Activated CD4-positive, alpha-beta memory T cell treated with anti-CD3 and anti-CD28 coated beads for 36 hours (primary cell): ENCODE results near the gene PLEKHB1. TPM values are rescaled to one million over a fixed set of nuclear protein-coding genes. Genes with fewer than 3 reads are reported as not detected.
A peak's percentile ranks its signal among the peaks of the same experiment; 100 is the strongest.

ENCODE experiments used
- CTCF ChIA-PET: fragments of 350-600 bp; sonication (Branson Sonifier 250); formaldehyde crosslinking; loops from one replicate; lab custom pipeline; 2021; ENCODE audit warnings: antibody characterized with exemption, inconsistent platforms; lab: Charles Lee
- POLR2A ChIA-PET: fragments of 350-600 bp; sonication (Branson Sonifier 250); formaldehyde crosslinking; loops from one replicate; lab custom pipeline; 2021; ENCODE audit warnings: antibody characterized with exemption; lab: Charles Lee
- DNase-seq: peaks from one replicate; pipeline ENCODE4 v3.0.0-alpha.2; 2020
- H3K27ac Mint-ChIP-seq: one replicate; pipeline ENCODE4 v1.8.0; 2021; ENCODE audit warnings: mixed read lengths
- H3K27me3 Mint-ChIP-seq: one replicate; pipeline ENCODE4 v1.8.0; 2021; ENCODE audit warnings: mixed read lengths
- H3K36me3 Mint-ChIP-seq: one replicate; pipeline ENCODE4 v1.8.0; 2021; ENCODE audit warnings: mixed read lengths
- H3K4me1 Mint-ChIP-seq: one replicate; pipeline ENCODE4 v1.8.0; 2021; ENCODE audit warnings: low read depth, mixed read lengths
- H3K4me3 Mint-ChIP-seq: one replicate; pipeline ENCODE4 v1.8.0; 2021; ENCODE audit warnings: mild to moderate bottlenecking, mixed read lengths
- H3K9me3 Mint-ChIP-seq: one replicate; pipeline ENCODE4 v1.8.0; 2021; ENCODE audit warnings: mixed read lengths
- intact Hi-C: fragments of 100-400 bp; cut with micrococcal nuclease; formaldehyde crosslinking; loops from one replicate; pipeline ENCODE4 v1.15.1; 2023
- total RNA-seq, 2 experiments: library from RNA; stranded (reverse); gene quantifications; one replicate each; pipeline ENCODE4 v1.2.3, GENCODE V29; 2021

The PLEKHB1 gene, protein sequence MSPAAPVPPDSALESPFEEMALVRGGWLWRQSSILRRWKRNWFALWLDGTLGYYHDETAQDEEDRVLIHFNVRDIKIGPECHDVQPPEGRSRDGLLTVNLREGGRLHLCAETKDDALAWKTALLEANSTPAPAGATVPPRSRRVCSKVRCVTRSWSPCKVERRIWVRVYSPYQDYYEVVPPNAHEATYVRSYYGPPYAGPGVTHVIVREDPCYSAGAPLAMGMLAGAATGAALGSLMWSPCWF
- total RNA-seq: 10 to 100 TPM; 13.2 to 16.0 TPM

DNA sequence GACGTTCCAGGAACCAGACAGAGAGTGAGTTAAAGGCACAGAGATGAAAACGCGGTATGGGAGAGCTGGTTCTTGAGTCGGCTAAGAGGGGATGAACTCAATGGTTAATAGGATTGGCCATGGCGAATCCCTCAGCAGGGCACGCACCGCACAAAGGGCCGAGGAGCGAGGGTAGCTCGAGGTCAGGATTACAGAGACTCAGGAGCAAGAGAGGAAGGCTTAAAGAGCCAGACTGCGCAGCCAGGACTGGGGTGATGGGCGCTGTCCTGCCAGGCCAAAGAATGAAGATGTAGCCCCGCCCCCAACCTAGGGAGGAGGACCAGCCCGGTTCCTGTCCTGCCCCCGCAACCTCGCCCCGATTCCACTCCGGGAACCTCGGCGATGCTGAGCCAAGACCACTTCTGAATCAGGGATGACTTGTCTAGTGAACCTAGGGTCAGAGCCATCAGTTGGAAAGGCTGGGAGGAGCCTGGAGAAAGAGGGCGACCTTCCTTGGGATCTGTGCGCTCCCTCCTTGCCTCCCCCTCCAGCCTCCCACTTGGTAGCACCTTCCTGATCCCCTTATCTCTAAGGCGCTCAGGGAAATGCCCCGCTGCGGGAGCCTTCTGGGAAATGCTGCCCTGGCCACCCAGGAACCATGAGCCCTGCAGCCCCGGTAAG lies at the start of gene PLEKHB1:
Gene PLEKHB1 (plus strand): TSS at position 610 of the 660 bp plus-strand sequence. CDS start 28 bp downstream, at position 638.
- no peaks in the 10 kb centered on the region for H3K9me3 Mint-ChIP-seq
- peaks cover 7% of the 10 kb centered on the region for H3K4me1 Mint-ChIP-seq
- H3K27me3 Mint-ChIP-seq: no peaks in the 10 kb centered on the region
- no peaks in the 10 kb centered on the region for H3K36me3 Mint-ChIP-seq
- H3K27ac Mint-ChIP-seq: no peak within 1 kb of the TSS
- intact Hi-C loops: no loop called here
- peak within 1 kb of the TSS; percentile 79 for H3K4me3 Mint-ChIP-seq
- no peak for DNase-seq
- ChIA-PET POLR2A (interaction anchor here (1.1 kb wide), 1 partner anchor 142 kb away, joined by 3 read pairs; no protein-coding TSS in a partner anchor), CTCF (interaction anchor here (2.4 to 5.1 kb wide), 2 partner anchors 14 to 20 kb away, joined by 14 to 28 read pairs; no protein-coding TSS in a partner anchor)

DNA sequence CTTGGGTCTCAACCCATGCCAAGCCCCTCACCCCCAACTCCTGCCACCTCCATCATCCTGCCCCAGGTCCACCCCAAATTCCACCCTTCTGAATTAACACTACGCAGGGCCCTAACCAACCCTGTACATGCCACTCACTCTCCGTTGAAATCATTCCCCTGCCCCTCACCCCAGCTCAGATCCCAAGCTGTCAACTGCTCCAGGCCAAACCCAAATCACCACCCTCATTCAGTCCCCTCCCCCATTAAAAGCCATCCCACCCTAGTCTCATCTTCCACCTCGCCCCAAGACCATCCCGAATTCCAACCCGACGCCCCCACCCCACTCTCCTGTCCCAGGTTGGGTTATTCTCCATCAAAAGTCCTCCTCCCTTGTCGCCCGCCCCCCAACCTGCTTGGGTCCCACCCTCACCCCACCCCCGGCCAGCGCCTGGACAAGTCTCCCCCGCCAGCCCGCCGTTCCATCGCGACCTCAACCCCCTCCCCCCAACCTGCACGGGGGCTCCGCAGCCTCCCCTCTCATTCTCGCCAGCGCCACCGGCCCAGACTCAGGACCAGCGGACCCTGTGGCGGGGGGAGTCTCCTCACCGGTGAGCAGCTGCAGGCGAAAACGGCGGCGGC lies 48.9 kb upstream of the PLEKHB1 start:
- H3K36me3 Mint-ChIP-seq: no peaks in the 10 kb centered on the region
- H3K27me3 Mint-ChIP-seq: no peaks in the 10 kb centered on the region
- peaks cover 29% of the 10 kb centered on the region for H3K4me1 Mint-ChIP-seq
- H3K9me3 Mint-ChIP-seq: no peaks in the 10 kb centered on the region
- POLR2A ChIA-PET: interaction anchor here (0.6 to 0.7 kb wide), 3 partner anchors 12 to 232 kb away, joined by 3 to 5 read pairs (median 3); no protein-coding TSS in a partner anchor
- H3K4me3 Mint-ChIP-seq: peak overlapping the region; percentile 86
- peak overlapping the region; percentile 84 for H3K27ac Mint-ChIP-seq
- intact Hi-C loops: no loop called here
- CTCF ChIA-PET: interaction anchor here (0.9 kb wide), 1 partner anchor 11 kb away, joined by 3 read pairs; no protein-coding TSS in a partner anchor
- DNase-seq: no peak

DNA sequence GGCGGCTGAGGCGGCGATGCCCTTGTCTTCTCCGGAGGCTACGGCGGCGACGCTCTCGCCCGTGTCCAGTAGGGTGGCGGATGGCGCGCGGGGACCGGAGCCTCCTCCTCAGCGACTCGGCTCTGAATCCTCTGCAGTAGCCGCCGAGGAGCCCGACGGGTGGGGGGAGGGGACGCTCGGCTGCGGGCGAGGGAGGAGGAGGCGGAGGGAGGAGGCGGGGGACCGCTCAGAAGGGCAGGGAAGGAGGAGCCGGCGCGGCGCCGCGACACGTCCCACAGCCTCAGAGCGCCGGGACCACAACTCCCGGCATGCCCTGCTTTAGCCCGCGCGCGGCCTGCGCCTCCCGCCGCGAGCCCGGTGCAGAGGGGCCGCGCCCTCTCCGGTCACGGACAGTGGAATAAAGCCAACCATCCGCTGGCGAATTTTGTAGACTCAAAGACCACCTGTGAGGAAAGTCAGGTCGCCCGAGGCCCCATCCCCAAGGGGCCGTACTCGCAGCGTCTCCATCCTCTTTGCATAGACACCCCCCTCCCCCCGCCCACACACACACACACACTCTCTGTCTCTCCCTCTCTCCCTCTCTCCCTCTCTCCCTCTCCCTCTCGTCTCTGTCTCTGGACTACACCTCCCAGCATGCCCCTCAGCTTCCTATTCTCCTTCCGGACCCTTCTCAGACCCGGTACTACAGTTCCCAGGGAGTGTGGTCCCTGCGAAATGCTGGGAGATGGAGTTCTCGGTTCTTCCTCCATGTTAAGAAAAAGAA lies 48.2 kb upstream of the PLEKHB1 start, which contains the start of gene FAM168A:
Gene FAM168A (minus strand): TSS at position 157 of the 763 bp plus-strand sequence. CDS start 129,638 bp downstream, outside the sequence.
- Mint-ChIP-seq H3K27me3 (no peaks in the 10 kb centered on the region), H3K9me3 (no peaks in the 10 kb centered on the region), H3K4me3 (peak within 1 kb of the TSS; percentile 86), H3K36me3 (no peaks in the 10 kb centered on the region), H3K27ac (peak within 1 kb of the TSS; percentile 84), H3K4me1 (peaks cover 29% of the 10 kb centered on the region)
- intact Hi-C loops: loop anchor here (1.0 to 2.0 kb wide), 4 partner anchors 19 to 800 kb away; partner anchors contain the start of genes C2CD3, PGM2L1 and PPME1
- ChIA-PET POLR2A (interaction anchor here (0.6 to 0.7 kb wide), 5 partner anchors 13 to 233 kb away, joined by 3 to 5 read pairs (median 3); no protein-coding TSS in a partner anchor), CTCF (interaction anchor here (0.9 to 1.5 kb wide), 4 partner anchors 10 to 247 kb away, joined by 3 to 6 read pairs (median 4); no protein-coding TSS in a partner anchor)
- DNase-seq: peak; percentile 95

DNA sequence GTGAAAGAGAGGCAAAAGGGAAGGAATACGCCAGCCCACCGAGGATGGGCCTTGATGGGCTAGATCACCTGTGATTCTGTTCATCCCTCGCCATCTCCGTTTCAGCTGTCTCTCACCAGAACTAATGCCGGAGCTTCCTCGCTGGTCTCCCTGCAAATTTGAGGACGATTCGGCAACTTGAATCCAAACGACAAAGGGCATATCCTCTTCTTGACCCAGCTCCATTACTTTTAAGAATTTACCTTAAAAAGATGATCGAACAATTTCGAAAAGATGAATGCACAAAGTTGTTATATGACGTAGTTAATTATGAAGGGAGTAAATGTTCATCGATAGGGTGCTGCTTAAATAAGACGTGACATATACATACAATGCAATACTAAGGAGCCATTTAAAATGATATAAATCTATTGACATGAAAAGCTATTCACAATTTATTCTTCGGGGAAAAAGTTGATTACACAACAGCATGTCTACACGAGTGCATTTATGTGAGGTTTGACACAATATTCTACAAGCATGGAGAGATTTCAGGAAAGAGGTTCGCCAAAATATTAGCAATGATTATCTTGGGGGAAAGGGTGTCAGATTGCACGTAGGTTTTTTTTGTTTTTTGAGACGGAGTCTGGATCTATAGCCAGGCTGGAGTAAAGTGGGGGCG lies 47.5 kb upstream of the PLEKHB1 start:
- Mint-ChIP-seq H3K27ac (peak overlapping the region; percentile 84), H3K4me3 (peak overlapping the region; percentile 86), H3K9me3 (no peaks in the 10 kb centered on the region), H3K27me3 (no peaks in the 10 kb centered on the region), H3K36me3 (no peaks in the 10 kb centered on the region), H3K4me1 (peaks cover 29% of the 10 kb centered on the region)
- DNase-seq: no peak
- intact Hi-C loops: loop anchor here (1.0 to 2.0 kb wide), 4 partner anchors 20 to 799 kb away; partner anchors contain the start of genes C2CD3, PGM2L1 and PPME1
- CTCF ChIA-PET: interaction anchor here (1.2 to 1.5 kb wide), 3 partner anchors 27 to 248 kb away, joined by 3 to 6 read pairs (median 4); no protein-coding TSS in a partner anchor
- POLR2A ChIA-PET: interaction anchor here (0.6 kb wide), 1 partner anchor 13 kb away, joined by 3 read pairs; no protein-coding TSS in a partner anchor

DNA sequence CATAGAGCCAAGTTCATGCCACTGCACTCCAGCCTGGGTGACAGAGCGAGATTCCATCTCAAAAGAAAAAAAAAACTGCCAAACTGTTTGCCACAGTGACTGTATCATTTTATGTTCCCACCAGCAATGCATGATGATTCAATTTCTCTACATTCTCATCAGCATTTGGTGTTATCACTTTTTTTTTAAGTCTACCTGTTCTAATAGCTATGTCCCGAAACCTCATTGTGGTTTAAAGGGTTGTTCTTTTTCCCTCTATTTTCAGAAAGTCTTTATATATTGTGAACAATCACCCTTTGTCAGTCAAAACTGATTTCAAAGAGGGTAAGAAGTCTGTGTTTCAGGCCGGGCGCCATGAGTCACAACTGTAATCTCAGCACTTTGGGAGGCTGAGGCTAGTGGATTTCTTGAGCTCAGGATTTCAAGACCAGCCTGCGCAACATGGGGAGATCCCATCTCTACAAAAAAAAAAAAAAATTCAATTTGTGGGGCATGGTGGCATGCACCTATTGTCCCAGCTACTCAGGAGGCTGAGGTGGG lies 33.7 kb upstream of the PLEKHB1 start:
- ChIA-PET POLR2A (interaction anchor here (0.6 kb wide), 1 partner anchor 253 kb away, joined by 3 read pairs; no protein-coding TSS in a partner anchor), CTCF (interaction anchor here (0.7 to 0.8 kb wide), 2 partner anchors 11 to 31 kb away, joined by 3 to 4 read pairs; no protein-coding TSS in a partner anchor)
- H3K4me3 Mint-ChIP-seq: no peak overlapping the region
- peaks cover 9% of the 10 kb centered on the region for H3K27me3 Mint-ChIP-seq
- H3K4me1 Mint-ChIP-seq: no peaks in the 10 kb centered on the region
- no peak for DNase-seq
- H3K27ac Mint-ChIP-seq: no peak overlapping the region
- no peaks in the 10 kb centered on the region for H3K9me3 Mint-ChIP-seq
- H3K36me3 Mint-ChIP-seq: no peaks in the 10 kb centered on the region
- intact Hi-C loops: no loop called here

DNA sequence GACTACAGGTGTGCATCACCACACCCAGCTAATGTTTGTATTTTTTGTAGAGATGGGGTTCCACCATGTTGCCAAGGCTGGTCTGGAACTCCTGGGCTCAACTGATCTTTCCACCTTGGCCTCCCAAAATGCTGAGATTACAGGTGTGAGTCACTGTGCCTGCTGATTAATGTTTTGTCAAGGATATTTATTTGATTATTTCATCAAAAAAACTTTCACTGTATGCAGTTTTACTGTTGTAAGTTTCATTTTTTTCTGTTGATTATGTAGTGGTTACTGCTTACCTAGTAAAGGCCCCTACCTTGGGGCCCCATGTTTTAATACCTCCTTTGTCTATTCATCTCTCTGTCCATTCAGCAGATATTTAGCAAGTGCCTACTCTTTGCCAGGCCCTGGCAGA lies 31.8 kb upstream of the PLEKHB1 start:
- intact Hi-C loops: no loop called here
- Mint-ChIP-seq H3K9me3 (no peaks in the 10 kb centered on the region), H3K4me1 (no peaks in the 10 kb centered on the region), H3K27me3 (peaks cover 9% of the 10 kb centered on the region), H3K4me3 (no peak overlapping the region), H3K27ac (no peak overlapping the region), H3K36me3 (no peaks in the 10 kb centered on the region)
- ChIA-PET CTCF (interaction anchor here (1.6 kb wide), 1 partner anchor 11 kb away, joined by 8 read pairs; no protein-coding TSS in a partner anchor), POLR2A (no interaction called here)
- no peak for DNase-seq

DNA sequence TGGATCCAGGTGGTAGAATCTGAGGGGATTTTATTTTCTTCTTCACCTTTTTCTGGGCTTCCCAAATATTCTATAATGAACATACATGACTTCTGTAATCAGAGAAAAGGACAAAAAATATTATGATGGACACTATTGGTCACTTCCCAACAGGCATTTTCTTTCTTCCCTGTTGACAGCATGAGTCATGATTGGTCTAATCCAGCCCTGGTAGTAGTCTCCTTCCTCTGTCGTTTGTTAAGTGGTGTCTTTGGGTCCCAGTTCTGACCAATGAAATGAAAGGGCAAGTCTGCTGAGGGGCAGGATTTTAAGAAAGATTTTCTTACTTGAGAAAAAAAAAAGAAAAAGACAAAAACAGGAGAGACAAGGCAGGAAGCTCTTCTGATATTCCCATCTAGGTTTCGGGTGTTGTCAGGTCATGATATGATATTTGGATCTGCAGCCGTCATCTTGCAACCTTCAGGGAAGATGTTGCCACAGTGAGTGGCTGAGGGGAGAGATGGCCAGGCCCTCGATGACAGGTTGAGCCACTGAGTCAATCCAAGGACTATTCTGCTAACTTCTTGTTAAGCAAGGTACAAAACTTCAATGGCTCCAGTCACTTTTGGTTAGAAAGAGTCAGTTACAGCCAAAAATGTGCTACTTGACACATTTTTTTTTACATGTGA lies 23.3 kb upstream of the PLEKHB1 start:
- intact Hi-C loops: no loop called here
- no peaks in the 10 kb centered on the region for H3K36me3 Mint-ChIP-seq
- CTCF ChIA-PET: interaction anchor here (0.7 to 6.7 kb wide), 3 partner anchors 11 to 234 kb away, joined by 3 to 173 read pairs (median 3); no protein-coding TSS in a partner anchor
- H3K27ac Mint-ChIP-seq: no peak overlapping the region
- no peak overlapping the region for H3K4me3 Mint-ChIP-seq
- POLR2A ChIA-PET: no interaction called here
- no peak for DNase-seq
- H3K27me3 Mint-ChIP-seq: peaks cover 14% of the 10 kb centered on the region
- H3K4me1 Mint-ChIP-seq: no peaks in the 10 kb centered on the region
- no peaks in the 10 kb centered on the region for H3K9me3 Mint-ChIP-seq

DNA sequence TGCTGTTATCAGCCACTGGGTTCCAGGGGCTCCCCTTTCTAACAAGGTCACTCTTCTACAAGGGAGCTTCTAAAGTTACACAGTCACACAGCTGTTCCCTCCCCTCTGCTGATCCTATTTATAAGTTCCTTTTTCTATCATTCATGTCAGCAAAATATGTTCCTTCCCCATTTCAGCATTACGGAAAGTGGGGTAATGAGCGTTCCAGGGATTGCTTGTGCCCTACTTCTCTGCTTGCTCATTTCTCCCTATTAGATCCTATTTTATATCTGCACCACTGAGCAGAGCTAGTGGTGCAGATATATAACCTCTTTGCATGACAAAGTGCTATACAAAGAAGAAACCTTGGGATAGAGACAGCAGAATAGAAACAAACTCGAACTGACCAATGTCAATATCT lies 22.7 kb upstream of the PLEKHB1 start:
- Mint-ChIP-seq H3K4me1 (no peaks in the 10 kb centered on the region), H3K27ac (no peak overlapping the region), H3K4me3 (no peak overlapping the region), H3K9me3 (no peaks in the 10 kb centered on the region), H3K36me3 (no peaks in the 10 kb centered on the region), H3K27me3 (peaks cover 14% of the 10 kb centered on the region)
- POLR2A ChIA-PET: no interaction called here
- intact Hi-C loops: no loop called here
- CTCF ChIA-PET: interaction anchor here (1.4 to 6.7 kb wide), 2 partner anchors 11 to 38 kb away, joined by 3 to 173 read pairs; no protein-coding TSS in a partner anchor
- DNase-seq: no peak

DNA sequence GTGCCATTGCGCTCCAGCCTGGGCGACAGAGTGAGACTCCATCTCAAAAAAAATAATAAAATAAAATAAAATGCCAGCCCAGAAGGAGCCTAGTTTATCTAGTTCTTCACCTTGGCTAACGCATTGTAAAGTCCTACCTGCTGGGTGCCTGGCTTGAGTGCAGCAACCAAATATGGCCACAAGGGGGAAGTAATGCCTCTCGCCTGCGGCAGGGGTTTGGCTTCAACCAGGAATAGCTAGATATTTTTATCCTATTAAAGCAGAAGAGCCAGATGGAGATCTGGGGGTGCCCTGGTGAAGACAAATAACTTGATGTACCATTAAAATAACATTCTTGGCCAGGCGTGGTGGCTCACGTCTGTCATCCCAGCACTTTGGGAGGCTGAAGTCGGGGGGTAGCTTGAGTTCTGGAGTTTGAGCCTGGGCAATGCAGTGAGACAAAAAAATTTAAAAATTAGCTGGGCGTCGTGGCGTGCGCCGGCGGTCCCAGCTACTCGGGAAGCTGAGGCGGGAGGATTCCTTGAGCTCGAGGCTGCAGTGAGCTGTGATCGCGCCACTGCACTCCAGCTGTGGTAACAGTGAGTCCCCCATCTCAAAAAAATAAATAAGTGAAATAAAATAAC lies 20.6 kb upstream of the PLEKHB1 start:
- no peaks in the 10 kb centered on the region for H3K4me1 Mint-ChIP-seq
- ChIA-PET CTCF (interaction anchor here (0.6 to 6.7 kb wide), 63 partner anchors 9 to 1552 kb away, joined by 3 to 173 read pairs (median 4); partner anchors contain the start of genes MRPL48 and PLEKHB1), POLR2A (no interaction called here)
- no peaks in the 10 kb centered on the region for H3K36me3 Mint-ChIP-seq
- no peaks in the 10 kb centered on the region for H3K9me3 Mint-ChIP-seq
- DNase-seq: peak; percentile 75
- intact Hi-C loops: loop anchor here (1.0 kb wide), 1 partner anchor 35 kb away; no protein-coding TSS in a partner anchor
- peaks cover 14% of the 10 kb centered on the region for H3K27me3 Mint-ChIP-seq
- no peak overlapping the region for H3K27ac Mint-ChIP-seq
- H3K4me3 Mint-ChIP-seq: no peak overlapping the region
